H1 (cell line): ENCODE data around the gene NSD2. TPM values are rescaled to one million over a fixed set of nuclear protein-coding genes. Genes with fewer than 3 reads are reported as not detected.

Experiments
- CTCF ChIA-PET: fragments of 300-600 bp; sonication (Branson Sonifier 250); formaldehyde crosslinking; loops from one replicate; lab custom pipeline; 2021; ENCODE audit not compliant: partially characterized antibody; lab: Charles Lee
- POLR2A ChIA-PET: fragments of 300-600 bp; sonication (Branson Sonifier 250); formaldehyde crosslinking; loops from one replicate; lab custom pipeline; 2021; ENCODE audit warnings: inconsistent platforms; ENCODE audit not compliant: partially characterized antibody; lab: Charles Lee
- DNase-seq, 2 experiments: peaks; one replicate each; pipeline versions ENCODE4 v3.0.0 to v3.0.0-alpha.2; 2010 to 2022; ENCODE audit warnings: low spot score in 2 of 2, low read depth in 1 of 2, mixed read lengths in 1 of 2
- FAIRE-seq: peaks from 2 replicates; lab custom pipeline; 2011; peaks lifted over from hg19 to GRCh38; lab: Jason Lieb, UNC
- H2AFZ ChIP-seq: 2 replicates; pipeline ENCODE4 v1.8.1; 2012; ENCODE audit warnings: low read length, inconsistent platforms
- H2AK5ac ChIP-seq: 2 replicates; pipeline ENCODE4 v1.6.1; 2013; ENCODE audit warnings: low read depth, low read length
- H2BK120ac ChIP-seq: replicated peaks from 2 replicates; pipeline ENCODE3; 2013; ENCODE audit warnings: low read depth, low read length, inconsistent platforms
- H2BK12ac ChIP-seq: 2 replicates; pipeline ENCODE4 v1.6.1; 2013; ENCODE audit warnings: low read depth, low read length
- H2BK15ac ChIP-seq: 2 replicates; pipeline ENCODE4 v1.6.1; 2013; ENCODE audit warnings: low read length
- H2BK20ac ChIP-seq: 2 replicates; pipeline ENCODE4 v1.6.1; 2013; ENCODE audit warnings: low read length
- H2BK5ac ChIP-seq: 2 replicates; pipeline ENCODE4 v1.6.1; 2013; ENCODE audit warnings: low read depth, low read length
- H3K14ac ChIP-seq: 2 replicates; pipeline ENCODE4 v1.6.1; 2013; ENCODE audit warnings: inconsistent platforms; ENCODE audit not compliant: insufficient read length
- H3K18ac ChIP-seq: 2 replicates; pipeline ENCODE4 v1.6.1; 2013; ENCODE audit warnings: low read length; ENCODE audit errors: extremely low read depth
- H3K23ac ChIP-seq: 2 replicates; pipeline ENCODE4 v1.6.1; 2013; ENCODE audit warnings: inconsistent platforms; ENCODE audit not compliant: insufficient read length
- H3K23me2 ChIP-seq: 2 replicates; pipeline ENCODE4 v1.6.1; 2013; ENCODE audit warnings: low read depth, low read length
- H3K27ac ChIP-seq: 2 replicates; pipeline ENCODE4 v1.6.1; 2011; ENCODE audit warnings: low read depth, low read length, inconsistent platforms
- H3K27me3 ChIP-seq, 4 experiments: replicated peaks in 1 of 4; 1 replicate in 1 of 4; 2 replicates in 3 of 4; pipeline versions ENCODE4 v1.6.1 to v1.8.1; 2011 to 2013; ENCODE audit warnings: low read length in 3 of 4, mild to moderate bottlenecking in 3 of 4, inconsistent platforms in 2 of 4, mixed read lengths in 2 of 4, moderate library complexity in 1 of 4; ENCODE audit not compliant: control insufficient read depth in 3 of 4, insufficient read depth in 3 of 4; ENCODE audit errors: extremely low read depth in 1 of 4
- H3K36me3 ChIP-seq, 4 experiments: 2 replicates each; pipeline versions ENCODE4 v1.6.1 to v1.8.1; 2011 to 2013; ENCODE audit warnings: mild to moderate bottlenecking in 4 of 4, low read length in 3 of 4, moderate library complexity in 2 of 4, control low read depth in 1 of 4, inconsistent platforms in 1 of 4; ENCODE audit not compliant: insufficient read depth in 4 of 4, control insufficient read depth in 2 of 4
- H3K4ac ChIP-seq: replicated peaks from 2 replicates; pipeline ENCODE3; 2013; ENCODE audit warnings: low read length, low read depth, mixed read lengths, inconsistent platforms; ENCODE audit not compliant: insufficient read length
- H3K4me1 ChIP-seq, 4 experiments: replicated peaks in 1 of 4; 1 replicate in 1 of 4; 2 replicates in 3 of 4; pipeline versions ENCODE4 v1.6.1 to v1.8.1; 2011 to 2013; ENCODE audit warnings: low read length in 3 of 4, inconsistent platforms in 2 of 4, mixed read lengths in 1 of 4; ENCODE audit not compliant: insufficient read depth in 4 of 4, control insufficient read depth in 3 of 4
- H3K4me2 ChIP-seq, 2 experiments: 2 replicates each; pipeline versions ENCODE4 v1.6.1 to v1.8.1; 2011 to 2013; ENCODE audit warnings: low read depth in 2 of 2, low read length in 2 of 2, control low read depth in 1 of 2, inconsistent platforms in 1 of 2, mild to moderate bottlenecking in 1 of 2; ENCODE audit not compliant: insufficient read depth in 1 of 2
- H3K4me3 ChIP-seq, 4 experiments: fragments of 200-600, 300-600 bp in 1 of 4; sonication (generic), shearing (Covaris generic), sonication (Bioruptor Twin) in 1 of 4; 2 replicates each; pipeline versions ENCODE4 v1.5.1 to v1.8.1; 2011 to 2016; ENCODE audit warnings: low read length in 4 of 4, low read depth in 3 of 4, control low read depth in 2 of 4, inconsistent platforms in 2 of 4, mild to moderate bottlenecking in 2 of 4, mixed read lengths in 1 of 4, moderate library complexity in 1 of 4; ENCODE audit not compliant: insufficient read depth in 2 of 4; ENCODE audit errors: extremely low read depth in 1 of 4
- H3K56ac ChIP-seq: replicated peaks from 2 replicates; pipeline ENCODE3; 2013; ENCODE audit warnings: low read depth, mild to moderate bottlenecking, mixed read lengths, low read length, inconsistent platforms; ENCODE audit not compliant: insufficient read length
- H3K79me1 ChIP-seq: 2 replicates; pipeline ENCODE4 v1.6.1; 2013; ENCODE audit warnings: low read depth, low read length, control low read depth
- H3K79me2 ChIP-seq, 2 experiments: 2 replicates each; pipeline versions ENCODE4 v1.6.1 to v1.8.1; 2012 to 2013; ENCODE audit warnings: low read length in 2 of 2, mild to moderate bottlenecking in 2 of 2, inconsistent platforms in 1 of 2; ENCODE audit not compliant: insufficient read depth in 2 of 2, control insufficient read depth in 1 of 2
- H3K9ac ChIP-seq, 4 experiments: replicated peaks in 1 of 4; 1 replicate in 1 of 4; 2 replicates in 3 of 4; pipeline versions ENCODE4 v1.6.1 to v1.8.1; 2011 to 2013; ENCODE audit warnings: low read depth in 3 of 4, low read length in 3 of 4, control low read depth in 2 of 4, mild to moderate bottlenecking in 2 of 4, moderate library complexity in 2 of 4, inconsistent platforms in 1 of 4; ENCODE audit errors: extremely low read depth in 1 of 4
- H3K9me3 ChIP-seq, 2 experiments: 2 replicates each; pipeline versions ENCODE4 v1.6.1 to v1.8.1; 2012 to 2013; ENCODE audit warnings: mild to moderate bottlenecking in 2 of 2, moderate library complexity in 2 of 2, control low read depth in 1 of 2, inconsistent platforms in 1 of 2, low read depth in 1 of 2, low read length in 1 of 2, mixed read lengths in 1 of 2; ENCODE audit not compliant: insufficient read depth in 2 of 2
- H4K20me1 ChIP-seq, 2 experiments: replicated peaks in 1 of 2; 2 replicates each; pipeline versions ENCODE3 to v1.8.1; 2011 to 2013; ENCODE audit warnings: inconsistent platforms in 2 of 2, low read length in 2 of 2, mild to moderate bottlenecking in 1 of 2; ENCODE audit not compliant: insufficient read depth in 2 of 2, control insufficient read depth in 1 of 2
- H4K5ac ChIP-seq: 2 replicates; pipeline ENCODE4 v1.6.1; 2013; ENCODE audit warnings: low read length, low read depth, mixed read lengths, inconsistent platforms; ENCODE audit not compliant: insufficient read length
- H4K8ac ChIP-seq: 2 replicates; pipeline ENCODE4 v1.8.0; 2013; ENCODE audit warnings: mild to moderate bottlenecking, moderate library complexity, low read length, inconsistent platforms; ENCODE audit not compliant: insufficient read depth; ENCODE audit errors: extremely low read depth
- H4K91ac ChIP-seq: replicated peaks from 2 replicates; pipeline ENCODE3; 2013; ENCODE audit warnings: low read length, mixed read lengths, inconsistent platforms; ENCODE audit not compliant: insufficient read length
- E2F6 ChIP-seq: IDR thresholded peaks from 2 replicates; pipeline ENCODE4 v1.6.1; 2012; ENCODE audit warnings: inconsistent platforms
- GABPA ChIP-seq: IDR thresholded peaks from 2 replicates; pipeline ENCODE4 v1.6.1; 2011; ENCODE audit warnings: mild to moderate bottlenecking, low read length, moderate library complexity, borderline replicate concordance; ENCODE audit not compliant: insufficient read depth
- JUND ChIP-seq: IDR thresholded peaks from 2 replicates; pipeline ENCODE4 v1.6.1; 2011; ENCODE audit warnings: mild to moderate bottlenecking, improper control_type of control experiment, low read length
- KDM1A ChIP-seq: fragments of 200-600, 300-600 bp; sonication (generic); IDR thresholded peaks from 2 replicates; pipeline ENCODE4 v1.7.1; 2016; ENCODE audit warnings: mild to moderate bottlenecking, low read length, borderline replicate concordance
- NANOG ChIP-seq: IDR thresholded peaks from 2 replicates; pipeline ENCODE4 v1.6.1; 2011; ENCODE audit warnings: low read length, low read depth, mild to moderate bottlenecking, inconsistent platforms; ENCODE audit not compliant: insufficient read depth, poor library complexity, severe bottlenecking
- RBBP5 ChIP-seq: IDR thresholded peaks from 2 replicates; pipeline ENCODE4 v1.7.1; 2012; ENCODE audit warnings: low read depth, mild to moderate bottlenecking, inconsistent platforms, low read length, moderate library complexity, borderline replicate concordance
- SIRT6 ChIP-seq: IDR thresholded peaks from one replicate; pipeline ENCODE4 v1.7.1; 2012; ENCODE audit warnings: low read length, inconsistent platforms
- SP1 ChIP-seq: IDR thresholded peaks from 2 replicates; pipeline ENCODE4 v1.6.1; 2011; ENCODE audit warnings: low read depth, low read length
- SP2 ChIP-seq: IDR thresholded peaks from 2 replicates; pipeline ENCODE4 v1.6.1; 2012; ENCODE audit warnings: mild to moderate bottlenecking, low read length, inconsistent platforms
- SP4 ChIP-seq: IDR thresholded peaks from 2 replicates; pipeline ENCODE4 v1.6.1; 2012; ENCODE audit warnings: low read length, inconsistent platforms
- TBP ChIP-seq: IDR thresholded peaks from 2 replicates; pipeline ENCODE4 v1.6.1; 2011; ENCODE audit warnings: low read depth, low read length, improper control_type of control experiment
- ZNF274 ChIP-seq: IDR thresholded peaks from 2 replicates; pipeline ENCODE4 v1.7.0; 2012; ENCODE audit warnings: low read length, borderline replicate concordance; ENCODE audit errors: extremely low read depth
- WGBS, 2 experiments: shearing (Covaris generic) in 1 of 2; methylation state at CpG; one replicate each; pipeline versions ENCODE4 v1.1.6 to v1.1.7; 2013 to 2015; ENCODE audit warnings: low lambda C conversion rate in 2 of 2, mixed read lengths in 2 of 2, inconsistent platforms in 1 of 2, low coverage in 1 of 2, missing lambda C conversion rate in 1 of 2; ENCODE audit not compliant: insufficient replicate concordance in 2 of 2, insufficient coverage in 1 of 2, insufficient read length in 1 of 2; ENCODE audit errors: extremely low coverage in 1 of 2, missing lambda C conversion rate in 1 of 2; 5-methylcytosine and 5-hydroxymethylcytosine counted together
- polyA plus RNA-seq, 7 experiments: library from polyadenylated mRNA; depleted of rRNA in 3 of 7; stranded (reverse) in 5 of 7; unstranded in 2 of 7; fragments of >200 nt in 5 of 7; fragments of 200-250 nt in 2 of 7; gene quantifications; 1 replicate in 5 of 7; 2 replicates in 1 of 7; 4 replicates in 1 of 7; pipeline versions ENCODE4 v1.2.1 to v1.2.3, GENCODE V29; 2011 to 2013; ENCODE audit warnings: missing spikeins in 2 of 7, mixed read lengths in 2 of 7
- total RNA-seq: library from RNA; stranded (reverse); fragmentation: NEBNext Ultra II Directional; extraction: Animal tissue kit (Norgen Biotek cat#: 25700); gene quantifications from 2 replicates; pipeline ENCODE4 v1.2.1, GENCODE V29; 2021

NSD2 gene
- total and polyA plus RNA-seq, 2 of the 8 experiments (the other 6 are each of a cell fraction or from before 2014, with no cell fraction given): 26.7 to 129 TPM

- Histone ChIP-seq H2BK20ac (no peak overlapping the region), H3K4ac (no peak overlapping the region), H3K23me2 (no peaks in the 10 kb centered on the region), H4K91ac (no peak overlapping the region), H4K20me1 (peaks cover 2 to 7% of the 10 kb centered on the region in 2 experiments), H3K79me1 (peaks cover 2% of the 10 kb centered on the region; the same call in 1 of the 2 replicates), H2BK12ac (no peak overlapping the region), H3K4me3 (no peak overlapping the region), H3K9me3 (no peaks in the 10 kb centered on the region), H3K79me2 (no peaks in the 10 kb centered on the region), H3K27ac (no peak overlapping the region), H3K14ac (no peak overlapping the region), H4K8ac (no peak overlapping the region), H3K9ac (no peak overlapping the region), H3K36me3 (peaks cover 7 to 29% (median 14%) of the 10 kb centered on the region in 4 experiments; a peak in 7 of 8 replicates), H3K56ac (no peak overlapping the region), H3K23ac (no peak overlapping the region), H2BK120ac (no peak overlapping the region), H3K18ac (no peak overlapping the region), H3K27me3 (no peaks in the 10 kb centered on the region), H2BK5ac (no peak overlapping the region), H2BK15ac (no peak overlapping the region), H2AK5ac (no peak overlapping the region), H2AFZ (no peak overlapping the region), H3K4me2 (no peak overlapping the region), H3K4me1 (no peaks in the 10 kb centered on the region), H4K5ac (no peak overlapping the region)
- DNase-seq (no peak), FAIRE-seq (no peak)
- POLR2A ChIA-PET: interaction anchor here (0.6 to 1.6 kb wide), 4 partner anchors 8 to 197 kb away, joined by 3 to 4 read pairs (median 3); no protein-coding TSS in a partner anchor
- CTCF ChIA-PET: interaction anchor here (1.0 to 1.8 kb wide), 3 partner anchors 8 to 44 kb away, joined by 3 read pairs; no protein-coding TSS in a partner anchor
- WGBS, 2 experiments: 92% methylated on average over 17 of the region's 17 CpGs; no CpG with 5 or more reads in 1 of the 2 experiments
- no peak for TF ChIP-seq RBBP5
- TF ChIP-seq TBP: no peak
- no peak for TF ChIP-seq SP1
- no peak for TF ChIP-seq SIRT6
- TF ChIP-seq KDM1A: no peak
- no peak for TF ChIP-seq ZNF274
- TF ChIP-seq SP4: no peak
- no peak for TF ChIP-seq JUND
- TF ChIP-seq E2F6: no peak
- TF ChIP-seq NANOG: no peak
- TF ChIP-seq GABPA: no peak
- no peak for TF ChIP-seq SP2
Observed at GRCh38 chr4:1969928-1970723, 98.9 kb downstream of the NSD2 start.
